GM19468 (cell line): Measurements from ENCODE around the gene SEMG2.

ENCODE experiments used
- ATAC-seq: cut with Tn5 transposase; IDR thresholded peaks from one replicate; pipeline ENCODE4 v1.9.1; 2021; ENCODE audit warnings: mild to moderate bottlenecking, moderate library complexity, moderate number of reproducible peaks; ENCODE audit not compliant: unreplicated experiment; ENCODE audit errors: extremely low read depth

The SEMG2 gene

GRCh38 chr20:45221076-45221475 is at the start of gene SEMG2:
TSS of gene SEMG2 (plus strand) at chr20:45221373. CDS start at chr20:45221390, 17 bp downstream.
- ATAC-seq, result no peak

GRCh38 chr20:45173522-45173921 is 47.7 kb upstream of the SEMG2 start:
- no peak for ATAC-seq

- ATAC-seq, result no peak
Measured at GRCh38 chr20:45174434-45175364, 46.5 kb upstream of the SEMG2 start, which contains the start of gene PI3. TSS of gene PI3 (plus strand) at chr20:45174902. CDS start at chr20:45174923, 21 bp downstream.

- no peak for ATAC-seq
Measured at GRCh38 chr20:45176526-45177267, 44.5 kb upstream of the SEMG2 start.

- no peak for ATAC-seq
Measured at GRCh38 chr20:45179166-45179565, 42.0 kb upstream of the SEMG2 start.

- ATAC-seq, result no peak
Measured at GRCh38 chr20:45181639-45182038, 39.5 kb upstream of the SEMG2 start.

GRCh38 chr20:45183084-45183483 is 38.1 kb upstream of the SEMG2 start:
- ATAC-seq, result no peak

GRCh38 chr20:45187693-45188092 is 33.5 kb upstream of the SEMG2 start:
- ATAC-seq, result no peak

- no peak for ATAC-seq
Measured at GRCh38 chr20:45189067-45189609, 32.0 kb upstream of the SEMG2 start.

GRCh38 chr20:45189861-45190260 is 31.3 kb upstream of the SEMG2 start:
- ATAC-seq, result no peak

GRCh38 chr20:45191926-45192325 is 29.2 kb upstream of the SEMG2 start:
- ATAC-seq, result no peak

GRCh38 chr20:45193331-45193730 is 27.8 kb upstream of the SEMG2 start:
- no peak for ATAC-seq

GRCh38 chr20:45206725-45207124 is 14.4 kb upstream of the SEMG2 start, which contains the start of gene SEMG1:
TSS of gene SEMG1 (plus strand) at chr20:45207033. CDS start at chr20:45207054, 21 bp downstream.
- no peak for ATAC-seq

GRCh38 chr20:45209924-45210323 is 11.2 kb upstream of the SEMG2 start:
- no peak for ATAC-seq

- no peak for ATAC-seq
Measured at GRCh38 chr20:45211569-45212474, 9.4 kb upstream of the SEMG2 start.

GRCh38 chr20:45212836-45213235 is 8.3 kb upstream of the SEMG2 start:
- no peak for ATAC-seq

GRCh38 chr20:45218124-45218523 is 3.0 kb upstream of the SEMG2 start:
- no peak for ATAC-seq

- no peak for ATAC-seq
Measured at GRCh38 chr20:45218636-45219035, 2.5 kb upstream of the SEMG2 start.

GRCh38 chr20:45223136-45223535 is 2.0 kb downstream of the SEMG2 start:
- ATAC-seq, result no peak

- no peak for ATAC-seq
Measured at GRCh38 chr20:45226287-45226686, 5.1 kb downstream of the SEMG2 start.
